Peyer's patch (tissue), 4 donors: ENCODE data around the gene S1PR1.

ENCODE experiments used
- POLR2A ChIP-seq, 2 donors: fragments of 450-650 bp; IDR thresholded peaks; one replicate each; pipeline ENCODE4 v1.5.1; 2017; ENCODE audit warnings: antibody characterized with exemption in 2 of 2, mild to moderate bottlenecking in 2 of 2, moderate library complexity in 2 of 2
- TF ChIP-seq, protein P1 (sequence below), 6 experiments: fragments of 450-650 bp in 4 of 6; fragments of 200-600 bp in 2 of 6; sonication (generic) in 1 of 6; IDR thresholded peaks; one replicate each; pipeline ENCODE4 v1.5.1; 2017 to 2019; ENCODE audit warnings: antibody characterized with exemption in 6 of 6, mild to moderate bottlenecking in 3 of 6, moderate library complexity in 1 of 6

GRCh38 chr1:101236516-101237228 is at the start of gene S1PR1:
- no peak for TF ChIP-seq POLR2A (IDR thresholded peaks at IDR 0.05)
- TF ChIP-seq, protein P1, sequence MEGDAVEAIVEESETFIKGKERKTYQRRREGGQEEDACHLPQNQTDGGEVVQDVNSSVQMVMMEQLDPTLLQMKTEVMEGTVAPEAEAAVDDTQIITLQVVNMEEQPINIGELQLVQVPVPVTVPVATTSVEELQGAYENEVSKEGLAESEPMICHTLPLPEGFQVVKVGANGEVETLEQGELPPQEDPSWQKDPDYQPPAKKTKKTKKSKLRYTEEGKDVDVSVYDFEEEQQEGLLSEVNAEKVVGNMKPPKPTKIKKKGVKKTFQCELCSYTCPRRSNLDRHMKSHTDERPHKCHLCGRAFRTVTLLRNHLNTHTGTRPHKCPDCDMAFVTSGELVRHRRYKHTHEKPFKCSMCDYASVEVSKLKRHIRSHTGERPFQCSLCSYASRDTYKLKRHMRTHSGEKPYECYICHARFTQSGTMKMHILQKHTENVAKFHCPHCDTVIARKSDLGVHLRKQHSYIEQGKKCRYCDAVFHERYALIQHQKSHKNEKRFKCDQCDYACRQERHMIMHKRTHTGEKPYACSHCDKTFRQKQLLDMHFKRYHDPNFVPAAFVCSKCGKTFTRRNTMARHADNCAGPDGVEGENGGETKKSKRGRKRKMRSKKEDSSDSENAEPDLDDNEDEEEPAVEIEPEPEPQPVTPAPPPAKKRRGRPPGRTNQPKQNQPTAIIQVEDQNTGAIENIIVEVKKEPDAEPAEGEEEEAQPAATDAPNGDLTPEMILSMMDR (IDR thresholded peaks at IDR 0.05) = no peak
